Fibroblast of lung (primary cell): ENCODE results near the gene TMCC1. TPM values are rescaled to one million over a fixed set of nuclear protein-coding genes. Genes with fewer than 3 reads are reported as not detected.
"Not testable (repeated sequence)": the region's sequence is repeated elsewhere in the genome, so short reads cannot be mapped to it uniquely, and the experiment has no call there.

ENCODE experiments used
- DNase-seq, 2 donors: peaks; one replicate each; pipeline versions ENCODE4 v3.0.0 to v3.0.0-alpha.2; 2010; ENCODE audit warnings: low read depth in 2 of 2
- H2AFZ ChIP-seq: 2 replicates; pipeline ENCODE4 v1.5.1; 2012; ENCODE audit warnings: low read length, control low read depth, inconsistent platforms
- H3K27ac ChIP-seq: 2 replicates; pipeline ENCODE4 v1.5.1; 2011; ENCODE audit warnings: low read length, control low read depth; ENCODE audit not compliant: insufficient read depth
- H3K27me3 ChIP-seq: 2 replicates; pipeline ENCODE4 v1.5.1; 2011; ENCODE audit warnings: mild to moderate bottlenecking, low read length; ENCODE audit not compliant: control insufficient read depth, insufficient read depth
- H3K36me3 ChIP-seq: 2 replicates; pipeline ENCODE4 v1.5.1; 2011; ENCODE audit warnings: low read length; ENCODE audit not compliant: control insufficient read depth, insufficient read depth
- H3K4me1 ChIP-seq: 2 replicates; pipeline ENCODE4 v1.5.1; 2011; ENCODE audit warnings: low read length; ENCODE audit not compliant: control insufficient read depth, insufficient read depth; ENCODE audit errors: extremely low read depth
- H3K4me2 ChIP-seq: 2 replicates; pipeline ENCODE4 v1.5.1; 2011; ENCODE audit warnings: low read length, control low read depth; ENCODE audit not compliant: insufficient read depth; ENCODE audit errors: extremely low read depth
- H3K4me3 ChIP-seq, 4 experiments: fragments of 200-600 bp in 1 of 4; sonication (generic) in 1 of 4; replicated peaks in 1 of 4; 2 replicates each; pipeline ENCODE4 v1.5.1; 2011 to 2016; ENCODE audit warnings: low read length in 4 of 4, low read depth in 3 of 4, mild to moderate bottlenecking in 3 of 4, control low read depth in 2 of 4, inconsistent platforms in 1 of 4, mixed read lengths in 1 of 4; ENCODE audit not compliant: insufficient read depth in 1 of 4; ENCODE audit errors: control extremely low read depth in 1 of 4
- H3K79me2 ChIP-seq: 2 replicates; pipeline ENCODE4 v1.5.1; 2012; ENCODE audit warnings: mild to moderate bottlenecking, low read length, inconsistent platforms; ENCODE audit not compliant: control insufficient read depth, insufficient read depth
- H3K9ac ChIP-seq: 2 replicates; pipeline ENCODE4 v1.5.1; 2011; ENCODE audit warnings: mild to moderate bottlenecking, low read length, control low read depth; ENCODE audit not compliant: insufficient read depth
- H3K9me3 ChIP-seq: 2 replicates; pipeline ENCODE4 v1.5.1; 2012; ENCODE audit warnings: low read depth, low read length; ENCODE audit not compliant: control insufficient read depth, insufficient read depth
- H4K20me1 ChIP-seq: 2 replicates; pipeline ENCODE4 v1.5.1; 2011; ENCODE audit warnings: low read length; ENCODE audit not compliant: control insufficient read depth, insufficient read depth; ENCODE audit errors: extremely low read depth
- EZH2 ChIP-seq: IDR thresholded peaks from 2 replicates; pipeline ENCODE4 v1.5.1; 2012; ENCODE audit warnings: low read length, control low read depth, mild to moderate bottlenecking; ENCODE audit errors: missing control alignments
- polyA plus RNA-seq, 2 donors: library from polyadenylated mRNA; depleted of rRNA in 1 of 2; stranded (reverse) in 1 of 2; unstranded in 1 of 2; fragments of >200 nt; gene quantifications; 2 replicates each; pipeline ENCODE4 v1.2.1, GENCODE V29; 2011 to 2012; ENCODE audit warnings: missing spikeins in 1 of 2
- total RNA-seq: library from RNA; depleted of rRNA; stranded (reverse); fragments of >200 nt; gene quantifications from 2 replicates; pipeline ENCODE4 v1.2.1, GENCODE V29; 2014
- TF ChIP-seq, protein P1 (sequence below), 2 donors: IDR thresholded peaks in 1 of 2; conservative IDR thresholded peaks in 1 of 2; 1 replicate in 1 of 2; 2 replicates in 1 of 2; pipeline ENCODE4 v1.5.1; 2011 to 2012; ENCODE audit warnings: low read length in 2 of 2, control low read depth in 1 of 2, inconsistent platforms in 1 of 2, low read depth in 1 of 2, mild to moderate bottlenecking in 1 of 2

The TMCC1 gene
- total and polyA plus RNA-seq, 2 donors (not counting 1 experiment from before 2014, with no cell fraction given): 16.2 to 16.8 TPM

DNA sequence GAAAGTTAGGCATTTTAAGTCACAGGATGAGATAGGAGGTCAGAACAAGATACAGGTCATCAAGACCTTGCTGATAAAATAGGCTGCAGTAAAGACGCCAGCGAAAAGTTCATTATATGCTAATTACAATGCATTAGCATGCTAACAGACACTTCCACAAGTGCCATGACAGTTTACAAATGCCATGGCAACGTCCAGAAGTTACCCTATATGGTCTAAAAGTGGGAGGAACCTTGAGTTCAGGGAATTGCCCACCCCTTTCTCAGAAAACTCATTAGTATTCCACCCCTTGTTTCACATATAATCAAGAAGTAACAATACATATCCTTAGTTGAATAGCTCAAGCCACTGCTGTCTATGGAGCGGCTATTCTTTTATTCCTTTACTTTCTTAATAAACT, 194.3 kb downstream of the TMCC1 start:
- H3K27me3 ChIP-seq: no peaks in the 10 kb centered on the region
- no peak overlapping the region for H3K4me3 ChIP-seq
- no peak overlapping the region for H3K4me2 ChIP-seq
- H3K79me2 ChIP-seq: no peaks in the 10 kb centered on the region
- peak in 1 of 2 donors; percentile 38 for DNase-seq
- H3K9ac ChIP-seq: no peak overlapping the region
- H3K4me1 ChIP-seq: no peaks in the 10 kb centered on the region
- no peaks in the 10 kb centered on the region for H3K36me3 ChIP-seq
- H2AFZ ChIP-seq: no peak overlapping the region
- H3K9me3 ChIP-seq: no peaks in the 10 kb centered on the region
- H4K20me1 ChIP-seq: no peaks in the 10 kb centered on the region
- TF ChIP-seq, protein P1, sequence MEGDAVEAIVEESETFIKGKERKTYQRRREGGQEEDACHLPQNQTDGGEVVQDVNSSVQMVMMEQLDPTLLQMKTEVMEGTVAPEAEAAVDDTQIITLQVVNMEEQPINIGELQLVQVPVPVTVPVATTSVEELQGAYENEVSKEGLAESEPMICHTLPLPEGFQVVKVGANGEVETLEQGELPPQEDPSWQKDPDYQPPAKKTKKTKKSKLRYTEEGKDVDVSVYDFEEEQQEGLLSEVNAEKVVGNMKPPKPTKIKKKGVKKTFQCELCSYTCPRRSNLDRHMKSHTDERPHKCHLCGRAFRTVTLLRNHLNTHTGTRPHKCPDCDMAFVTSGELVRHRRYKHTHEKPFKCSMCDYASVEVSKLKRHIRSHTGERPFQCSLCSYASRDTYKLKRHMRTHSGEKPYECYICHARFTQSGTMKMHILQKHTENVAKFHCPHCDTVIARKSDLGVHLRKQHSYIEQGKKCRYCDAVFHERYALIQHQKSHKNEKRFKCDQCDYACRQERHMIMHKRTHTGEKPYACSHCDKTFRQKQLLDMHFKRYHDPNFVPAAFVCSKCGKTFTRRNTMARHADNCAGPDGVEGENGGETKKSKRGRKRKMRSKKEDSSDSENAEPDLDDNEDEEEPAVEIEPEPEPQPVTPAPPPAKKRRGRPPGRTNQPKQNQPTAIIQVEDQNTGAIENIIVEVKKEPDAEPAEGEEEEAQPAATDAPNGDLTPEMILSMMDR (conservative IDR thresholded peaks at IDR 0.05 in 1 of 2, IDR thresholded peaks at IDR 0.05 in 1 of 2; ENCODE audit: low read depth in 1 of 2, low read length in 2 of 2): no peak
- TF ChIP-seq EZH2: no peak
- H3K27ac ChIP-seq: no peak overlapping the region

DNA sequence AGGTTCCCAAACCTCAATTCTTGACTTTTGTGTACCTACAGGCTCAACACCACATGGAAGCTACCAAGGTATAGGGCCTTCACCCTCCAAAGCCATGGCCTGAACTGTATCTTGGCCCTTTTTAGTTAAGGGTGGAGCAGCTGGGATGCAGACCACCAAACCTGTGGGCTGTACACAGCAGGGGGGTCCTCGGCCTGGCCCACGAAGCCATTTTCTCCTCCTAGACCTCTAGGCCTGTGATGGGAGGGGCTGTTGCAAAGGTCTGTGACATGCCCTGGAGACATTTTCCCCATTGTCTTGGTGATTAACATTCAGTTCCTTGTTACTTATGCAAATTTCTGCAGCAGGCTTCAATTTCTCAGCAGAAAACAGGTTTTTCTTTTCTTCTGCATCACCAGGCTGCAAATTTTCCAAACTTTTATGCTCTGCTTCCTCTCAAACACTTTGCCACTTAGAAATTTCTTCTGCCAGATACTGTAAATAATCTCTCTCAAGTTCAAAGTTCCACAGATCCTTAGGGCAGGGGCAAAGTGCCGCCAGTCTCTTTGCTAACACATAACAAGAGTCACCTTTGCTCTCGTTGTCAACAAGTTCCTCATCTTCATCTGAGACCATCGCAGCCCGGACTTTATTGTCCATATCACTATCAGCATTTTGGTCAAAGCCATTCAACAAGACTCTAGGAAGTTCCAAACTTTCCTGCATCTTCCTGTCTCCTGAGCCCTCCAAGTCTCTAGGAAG, 196.1 kb downstream of the TMCC1 start:
- no peak overlapping the region for H3K9ac ChIP-seq
- H4K20me1 ChIP-seq: no peaks in the 10 kb centered on the region
- H3K9me3 ChIP-seq: no peaks in the 10 kb centered on the region
- no peaks in the 10 kb centered on the region for H3K27me3 ChIP-seq
- H3K4me1 ChIP-seq: no peaks in the 10 kb centered on the region
- no peak overlapping the region for H3K27ac ChIP-seq
- no peak overlapping the region for H3K4me2 ChIP-seq
- no peaks in the 10 kb centered on the region for H3K36me3 ChIP-seq
- DNase-seq: no peak
- no peak overlapping the region for H3K4me3 ChIP-seq
- TF ChIP-seq EZH2: no peak
- TF ChIP-seq, protein P1 (conservative IDR thresholded peaks at IDR 0.05 in 1 of 2, IDR thresholded peaks at IDR 0.05 in 1 of 2; ENCODE audit: low read depth in 1 of 2, low read length in 2 of 2): no peak
- H3K79me2 ChIP-seq: no peaks in the 10 kb centered on the region
- H2AFZ ChIP-seq: no peak overlapping the region

DNA sequence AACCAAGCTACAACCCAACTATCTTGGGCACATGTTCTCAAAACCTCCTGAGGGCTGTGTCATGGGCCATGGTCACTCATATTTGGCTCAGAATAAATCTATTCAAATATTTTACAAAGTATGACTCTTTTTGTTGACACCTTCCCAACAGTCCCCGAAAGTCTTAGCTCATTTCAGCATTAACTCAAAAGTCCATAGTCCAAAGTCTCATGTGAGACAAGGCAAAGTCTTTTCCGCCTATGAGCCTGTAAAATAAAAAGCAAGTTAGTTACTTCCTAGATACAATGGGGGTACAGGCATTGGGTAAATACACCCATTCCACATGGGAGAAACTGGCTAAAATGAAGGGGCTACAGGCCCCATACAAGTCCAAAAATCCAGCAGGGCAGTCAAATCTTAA, 197.1 kb downstream of the TMCC1 start:
- H3K4me3 ChIP-seq, H3K27ac ChIP-seq, H2AFZ ChIP-seq, H3K9ac ChIP-seq, H3K36me3 ChIP-seq, H3K4me1 ChIP-seq, H3K79me2 ChIP-seq, H3K4me2 ChIP-seq, H3K9me3 ChIP-seq, H4K20me1 ChIP-seq, DNase-seq, H3K27me3 ChIP-seq: not testable (repeated sequence)
